C4-2B (cell line): ENCODE data around the gene RHBDD3.
"Not testable (repeated sequence)": the region's sequence is repeated elsewhere in the genome, so short reads cannot be mapped to it uniquely, and the experiment has no call there.

Experiments
- ZFX ChIP-seq: fragments of 450-650 bp; IDR thresholded peaks from 2 replicates; pipeline ENCODE4 v1.6.1; 2017
- TF ChIP-seq, protein P1 (sequence below): fragments of 450-650 bp; conservative IDR thresholded peaks from 2 replicates; pipeline ENCODE4 v1.5.1; 2017; ENCODE audit warnings: mild to moderate bottlenecking

DNA sequence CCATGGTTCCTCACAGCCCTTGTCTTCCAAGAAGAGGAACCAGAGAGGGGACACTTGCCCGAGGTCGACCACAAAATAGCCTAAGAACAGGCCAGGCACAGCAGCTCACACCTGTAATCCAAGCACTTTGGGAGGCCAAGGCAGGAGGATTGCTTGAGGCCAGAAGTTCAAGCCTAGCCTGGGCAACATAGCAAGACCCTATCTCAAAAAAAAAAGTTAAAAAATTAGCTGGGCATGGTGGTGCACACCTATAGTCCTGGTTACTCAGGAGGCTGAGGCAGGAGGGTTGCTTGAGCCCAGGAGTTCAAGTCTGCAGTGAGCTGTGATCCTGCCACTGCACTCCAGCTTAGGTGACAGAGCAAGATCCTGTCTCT is 48.4 kb downstream of the RHBDD3 start:
- TF ChIP-seq, protein P1, sequence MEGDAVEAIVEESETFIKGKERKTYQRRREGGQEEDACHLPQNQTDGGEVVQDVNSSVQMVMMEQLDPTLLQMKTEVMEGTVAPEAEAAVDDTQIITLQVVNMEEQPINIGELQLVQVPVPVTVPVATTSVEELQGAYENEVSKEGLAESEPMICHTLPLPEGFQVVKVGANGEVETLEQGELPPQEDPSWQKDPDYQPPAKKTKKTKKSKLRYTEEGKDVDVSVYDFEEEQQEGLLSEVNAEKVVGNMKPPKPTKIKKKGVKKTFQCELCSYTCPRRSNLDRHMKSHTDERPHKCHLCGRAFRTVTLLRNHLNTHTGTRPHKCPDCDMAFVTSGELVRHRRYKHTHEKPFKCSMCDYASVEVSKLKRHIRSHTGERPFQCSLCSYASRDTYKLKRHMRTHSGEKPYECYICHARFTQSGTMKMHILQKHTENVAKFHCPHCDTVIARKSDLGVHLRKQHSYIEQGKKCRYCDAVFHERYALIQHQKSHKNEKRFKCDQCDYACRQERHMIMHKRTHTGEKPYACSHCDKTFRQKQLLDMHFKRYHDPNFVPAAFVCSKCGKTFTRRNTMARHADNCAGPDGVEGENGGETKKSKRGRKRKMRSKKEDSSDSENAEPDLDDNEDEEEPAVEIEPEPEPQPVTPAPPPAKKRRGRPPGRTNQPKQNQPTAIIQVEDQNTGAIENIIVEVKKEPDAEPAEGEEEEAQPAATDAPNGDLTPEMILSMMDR: not testable (repeated sequence)
- TF ChIP-seq ZFX: not testable (repeated sequence)
